PFSK-1 (cell line): ENCODE measurements around the gene C12orf43.

Source experiments
- FOXP2 ChIP-seq: optimal IDR thresholded peaks from 2 replicates; pipeline ENCODE3; 2011; ENCODE audit warnings: borderline replicate concordance, control low read depth, inconsistent platforms; ENCODE audit not compliant: insufficient read depth; ENCODE audit errors: extremely low read length, extremely low read depth
- POLR2AphosphoS5 ChIP-seq: IDR thresholded peaks from 2 replicates; pipeline ENCODE4 v1.6.1; 2012; ENCODE audit warnings: low read depth, mild to moderate bottlenecking, control low read depth, low read length, moderate library complexity
- SIN3A ChIP-seq: IDR thresholded peaks from 2 replicates; pipeline ENCODE4 v1.6.1; 2012; ENCODE audit warnings: mild to moderate bottlenecking, low read length, moderate library complexity, borderline replicate concordance; ENCODE audit not compliant: insufficient read depth
- TAF1 ChIP-seq: IDR thresholded peaks from 2 replicates; pipeline ENCODE4 v1.6.1; 2012; ENCODE audit warnings: low read length, control low read depth, borderline replicate concordance; ENCODE audit not compliant: insufficient read depth
- TF ChIP-seq, protein P1 (sequence below), 2 experiments: IDR thresholded peaks; 2 replicates each; pipeline versions ENCODE4 v1.6.1 to v1.8.0; 2011 to 2012; ENCODE audit warnings: low read depth in 2 of 2, low read length in 2 of 2, control low read depth in 1 of 2, inconsistent platforms in 1 of 2, mild to moderate bottlenecking in 1 of 2, moderate library complexity in 1 of 2; ENCODE audit not compliant: insufficient read depth in 1 of 2

DNA sequence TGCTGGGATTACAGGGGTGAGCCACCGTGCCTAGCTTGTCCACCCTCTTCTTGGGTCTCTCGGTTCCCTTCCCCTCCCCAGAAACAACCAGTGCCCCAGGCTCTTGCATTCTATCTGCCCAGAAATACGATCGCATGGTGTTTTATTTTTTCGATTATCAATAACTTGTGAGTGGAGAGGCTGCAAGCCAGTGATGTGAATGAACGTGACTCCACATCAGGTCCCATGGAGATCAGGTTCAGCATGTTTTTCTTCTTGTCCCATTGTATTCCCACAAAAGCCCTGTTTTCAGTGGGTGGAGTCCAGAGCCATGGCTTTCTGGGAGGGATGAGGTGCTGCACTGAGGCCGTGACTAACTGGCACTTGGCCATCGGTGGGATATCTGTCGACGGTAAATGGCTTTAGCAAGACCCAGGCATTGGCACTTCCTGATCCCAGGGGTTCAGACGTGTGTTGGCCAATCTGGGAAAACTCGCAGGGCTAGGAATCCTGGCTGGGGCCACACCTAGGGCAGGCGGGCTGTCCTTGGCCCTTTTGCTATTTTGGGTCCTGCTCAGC lies 50.7 kb downstream of the C12orf43 start:
- no peak for TF ChIP-seq TAF1
- TF ChIP-seq POLR2AphosphoS5: no peak
- no peak for TF ChIP-seq SIN3A
- TF ChIP-seq, protein P1, sequence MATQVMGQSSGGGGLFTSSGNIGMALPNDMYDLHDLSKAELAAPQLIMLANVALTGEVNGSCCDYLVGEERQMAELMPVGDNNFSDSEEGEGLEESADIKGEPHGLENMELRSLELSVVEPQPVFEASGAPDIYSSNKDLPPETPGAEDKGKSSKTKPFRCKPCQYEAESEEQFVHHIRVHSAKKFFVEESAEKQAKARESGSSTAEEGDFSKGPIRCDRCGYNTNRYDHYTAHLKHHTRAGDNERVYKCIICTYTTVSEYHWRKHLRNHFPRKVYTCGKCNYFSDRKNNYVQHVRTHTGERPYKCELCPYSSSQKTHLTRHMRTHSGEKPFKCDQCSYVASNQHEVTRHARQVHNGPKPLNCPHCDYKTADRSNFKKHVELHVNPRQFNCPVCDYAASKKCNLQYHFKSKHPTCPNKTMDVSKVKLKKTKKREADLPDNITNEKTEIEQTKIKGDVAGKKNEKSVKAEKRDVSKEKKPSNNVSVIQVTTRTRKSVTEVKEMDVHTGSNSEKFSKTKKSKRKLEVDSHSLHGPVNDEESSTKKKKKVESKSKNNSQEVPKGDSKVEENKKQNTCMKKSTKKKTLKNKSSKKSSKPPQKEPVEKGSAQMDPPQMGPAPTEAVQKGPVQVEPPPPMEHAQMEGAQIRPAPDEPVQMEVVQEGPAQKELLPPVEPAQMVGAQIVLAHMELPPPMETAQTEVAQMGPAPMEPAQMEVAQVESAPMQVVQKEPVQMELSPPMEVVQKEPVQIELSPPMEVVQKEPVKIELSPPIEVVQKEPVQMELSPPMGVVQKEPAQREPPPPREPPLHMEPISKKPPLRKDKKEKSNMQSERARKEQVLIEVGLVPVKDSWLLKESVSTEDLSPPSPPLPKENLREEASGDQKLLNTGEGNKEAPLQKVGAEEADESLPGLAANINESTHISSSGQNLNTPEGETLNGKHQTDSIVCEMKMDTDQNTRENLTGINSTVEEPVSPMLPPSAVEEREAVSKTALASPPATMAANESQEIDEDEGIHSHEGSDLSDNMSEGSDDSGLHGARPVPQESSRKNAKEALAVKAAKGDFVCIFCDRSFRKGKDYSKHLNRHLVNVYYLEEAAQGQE (IDR thresholded peaks at IDR 0.05; ENCODE audit: insufficient read depth in 1 of 2, low read depth in 2 of 2, low read length in 2 of 2): no peak
- no peak for TF ChIP-seq FOXP2
